GM19035 (cell line): Measurements from ENCODE around the gene LCE1A.

ENCODE experiments used
- ATAC-seq: cut with Tn5 transposase; IDR thresholded peaks from one replicate; pipeline ENCODE4 v1.9.1; 2021; ENCODE audit not compliant: unreplicated experiment

LCE1A gene

GRCh38 chr1:152869808-152870419 is 42.6 kb downstream of the LCE1A start:
- peak; percentile 54 for ATAC-seq

GRCh38 chr1:152870831-152871730 is 43.8 kb downstream of the LCE1A start:
- peak; percentile 30 for ATAC-seq

- peak; percentile 62 for ATAC-seq
Observed at GRCh38 chr1:152871731-152872126, 44.5 kb downstream of the LCE1A start.

- ATAC-seq: no peak
Observed at GRCh38 chr1:152873495-152873894, 46.2 kb downstream of the LCE1A start.

GRCh38 chr1:152876827-152877226 is 49.6 kb downstream of the LCE1A start:
- no peak for ATAC-seq
